IPS-15b (cell line): Measurements from ENCODE around the gene TMEM39A.

Experiments
- H3K27me3 ChIP-seq: one replicate; pipeline ENCODE4 v1.6.1; 2013; ENCODE audit warnings: low read length; ENCODE audit not compliant: control insufficient read depth, insufficient read depth
- H3K36me3 ChIP-seq: one replicate; pipeline ENCODE4 v1.6.1; 2013; ENCODE audit warnings: low read length; ENCODE audit not compliant: control insufficient read depth, insufficient read depth
- H3K4me1 ChIP-seq: one replicate; pipeline ENCODE4 v1.6.1; 2013; ENCODE audit warnings: mild to moderate bottlenecking, low read length; ENCODE audit not compliant: control insufficient read depth, insufficient read depth
- H3K4me3 ChIP-seq: one replicate; pipeline ENCODE4 v1.5.1; 2013; ENCODE audit warnings: low read depth, low read length
- H3K9ac ChIP-seq: one replicate; pipeline ENCODE4 v1.6.1; 2013; ENCODE audit warnings: low read depth, mild to moderate bottlenecking, low read length
- H3K9me3 ChIP-seq: one replicate; pipeline ENCODE4 v1.6.1; 2013; ENCODE audit warnings: mild to moderate bottlenecking, low read length; ENCODE audit not compliant: control insufficient read depth, insufficient read depth

The TMEM39A gene

GRCh38 chr3:119492128-119492527, 28.7 kb upstream of the TMEM39A start:
- H3K4me1 ChIP-seq: no peaks in the 10 kb centered on the region
- no peaks in the 10 kb centered on the region for H3K27me3 ChIP-seq
- no peaks in the 10 kb centered on the region for H3K36me3 ChIP-seq
- no peak overlapping the region for H3K4me3 ChIP-seq
- H3K9me3 ChIP-seq: no peaks in the 10 kb centered on the region
- H3K9ac ChIP-seq: no peak overlapping the region

DNA sequence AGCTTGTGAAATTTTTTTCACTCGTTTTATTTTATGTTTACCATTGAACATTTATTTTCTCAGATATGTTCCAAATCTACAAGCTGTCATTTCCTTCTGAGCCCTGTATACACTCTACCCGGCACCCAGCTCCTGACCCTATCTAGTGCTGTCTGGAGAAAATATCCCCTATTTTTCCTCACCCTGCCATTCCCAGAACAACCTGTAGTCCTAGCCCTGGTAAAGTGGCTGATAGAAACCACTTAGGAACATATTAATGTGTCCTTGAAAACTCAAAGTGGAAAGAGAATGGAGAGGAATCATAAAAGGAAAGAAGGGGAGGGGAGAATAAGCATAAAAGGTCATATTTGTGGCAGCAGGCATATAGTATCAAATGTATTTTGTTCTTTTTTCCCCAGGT, 26.7 kb upstream of the TMEM39A start:
- H3K9me3 ChIP-seq: no peaks in the 10 kb centered on the region
- no peak overlapping the region for H3K9ac ChIP-seq
- H3K36me3 ChIP-seq: peaks cover 6% of the 10 kb centered on the region
- no peak overlapping the region for H3K4me3 ChIP-seq
- no peaks in the 10 kb centered on the region for H3K4me1 ChIP-seq
- H3K27me3 ChIP-seq: no peaks in the 10 kb centered on the region

DNA sequence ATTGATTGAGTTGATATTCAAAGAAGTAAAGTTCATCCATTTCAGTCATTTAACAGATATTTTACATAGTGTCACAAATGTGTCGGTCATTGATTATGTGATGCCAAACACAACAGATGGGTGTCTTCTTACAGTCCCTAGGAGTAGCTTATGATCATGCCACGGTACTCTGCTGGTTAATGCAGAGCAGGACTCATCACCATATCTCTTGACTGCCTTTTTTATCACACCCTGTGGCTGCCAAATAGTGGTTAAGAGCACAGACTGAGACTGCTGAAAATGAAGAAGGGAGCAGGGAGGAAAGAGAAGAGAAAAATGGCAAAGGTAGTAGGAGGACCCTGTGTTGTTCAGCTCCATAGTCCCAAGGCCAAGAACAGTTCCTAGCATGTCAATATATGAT, 22.1 kb upstream of the TMEM39A start:
- Histone ChIP-seq H3K9ac (no peak overlapping the region), H3K27me3 (no peaks in the 10 kb centered on the region), H3K4me3 (no peak overlapping the region), H3K36me3 (peaks cover 6% of the 10 kb centered on the region), H3K9me3 (no peaks in the 10 kb centered on the region), H3K4me1 (no peaks in the 10 kb centered on the region)

DNA sequence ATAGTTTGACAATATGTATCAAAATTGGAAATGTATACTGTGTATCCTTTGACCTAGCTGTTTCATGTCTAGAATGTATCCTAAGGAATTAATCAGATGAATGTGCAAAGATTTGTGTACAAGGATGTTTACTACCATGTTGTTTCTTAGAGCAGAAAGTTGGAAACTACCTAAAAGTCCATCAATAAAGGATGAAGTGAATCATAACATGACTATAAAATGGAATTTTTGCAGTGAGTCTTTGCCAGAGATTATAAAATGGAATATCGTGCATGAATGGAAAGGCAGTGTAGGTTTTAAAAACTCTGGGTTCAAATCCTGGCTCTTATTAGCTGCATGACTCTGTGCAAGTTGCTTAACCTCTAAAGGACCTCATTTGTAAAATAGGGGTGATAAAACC, 19.7 kb upstream of the TMEM39A start:
- Histone ChIP-seq H3K9ac (no peak overlapping the region), H3K4me1 (no peaks in the 10 kb centered on the region), H3K27me3 (no peaks in the 10 kb centered on the region), H3K4me3 (no peak overlapping the region), H3K9me3 (no peaks in the 10 kb centered on the region), H3K36me3 (peaks cover 6% of the 10 kb centered on the region)

GRCh38 chr3:119481079-119481478, 17.7 kb upstream of the TMEM39A start:
- Histone ChIP-seq H3K36me3 (peaks cover 5% of the 10 kb centered on the region), H3K27me3 (no peaks in the 10 kb centered on the region), H3K9me3 (no peaks in the 10 kb centered on the region), H3K9ac (no peak overlapping the region), H3K4me3 (no peak overlapping the region), H3K4me1 (no peaks in the 10 kb centered on the region)

DNA sequence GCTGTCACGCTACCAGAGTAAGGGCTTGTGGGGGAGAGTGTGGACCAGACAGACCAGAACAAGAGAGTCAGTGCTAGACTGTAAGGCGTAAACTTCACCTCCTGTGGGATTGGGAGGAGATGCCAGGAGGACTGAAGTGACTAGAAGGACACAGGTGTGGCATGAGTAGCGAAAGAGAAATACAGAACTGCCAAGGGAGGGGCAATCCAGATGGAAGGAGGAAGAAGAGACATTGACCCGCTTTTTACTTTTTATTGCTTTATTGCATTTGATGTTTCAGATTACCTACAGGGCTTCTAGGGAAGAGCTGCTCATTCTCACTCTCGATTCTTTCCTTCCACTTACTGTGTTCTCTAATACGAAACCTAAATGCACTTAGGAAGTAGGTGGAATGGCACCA, 7.5 kb upstream of the TMEM39A start:
- no peak overlapping the region for H3K9ac ChIP-seq
- peaks cover 6% of the 10 kb centered on the region for H3K4me1 ChIP-seq
- H3K9me3 ChIP-seq: no peaks in the 10 kb centered on the region
- no peaks in the 10 kb centered on the region for H3K27me3 ChIP-seq
- H3K36me3 ChIP-seq: no peaks in the 10 kb centered on the region
- no peak overlapping the region for H3K4me3 ChIP-seq

GRCh38 chr3:119469418-119470189, 6.2 kb upstream of the TMEM39A start:
- Histone ChIP-seq H3K4me1 (peaks cover 6% of the 10 kb centered on the region), H3K4me3 (peak overlapping the region; percentile 73), H3K36me3 (no peaks in the 10 kb centered on the region), H3K9me3 (no peaks in the 10 kb centered on the region), H3K9ac (peak overlapping the region; percentile 74), H3K27me3 (no peaks in the 10 kb centered on the region)

DNA sequence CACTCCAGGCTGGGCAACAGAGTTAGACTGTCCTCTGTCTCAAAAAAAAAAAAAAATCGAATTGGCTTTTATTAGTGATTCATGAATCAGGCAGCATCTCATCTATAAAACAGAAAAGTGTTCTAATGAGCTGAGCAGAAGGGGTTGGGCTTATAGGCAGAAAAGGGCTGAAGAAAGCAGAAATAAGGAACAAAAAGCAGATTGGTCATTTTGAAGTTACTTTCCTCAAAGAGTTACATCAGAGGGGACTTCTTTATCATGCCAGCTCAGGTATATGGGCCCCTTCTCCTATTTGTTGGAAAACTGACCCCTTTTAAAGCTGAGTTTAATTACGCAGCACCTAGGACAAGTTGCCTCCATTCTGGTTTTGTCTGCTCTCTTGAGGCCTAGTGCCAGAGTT, 4.6 kb upstream of the TMEM39A start:
- H3K9me3 ChIP-seq: no peaks in the 10 kb centered on the region
- H3K9ac ChIP-seq: peak overlapping the region; percentile 74
- H3K4me3 ChIP-seq: peak overlapping the region; percentile 73
- H3K36me3 ChIP-seq: no peaks in the 10 kb centered on the region
- H3K27me3 ChIP-seq: no peaks in the 10 kb centered on the region
- peaks cover 8% of the 10 kb centered on the region for H3K4me1 ChIP-seq

- H3K4me3 ChIP-seq: no peak overlapping the region
- no peaks in the 10 kb centered on the region for H3K9me3 ChIP-seq
- H3K36me3 ChIP-seq: peaks cover 34% of the 10 kb centered on the region
Observed at GRCh38 chr3:119457246-119457645, 6.2 kb downstream of the TMEM39A start.

GRCh38 chr3:119456469-119456868, 6.9 kb downstream of the TMEM39A start:
- no peak overlapping the region for H3K9ac ChIP-seq
- H3K36me3 ChIP-seq: peaks cover 31% of the 10 kb centered on the region

More at GRCh38 chr3:119457246-119457645, 6.2 kb downstream of the TMEM39A start:
- Histone ChIP-seq H3K27me3 (no peaks in the 10 kb centered on the region), H3K4me1 (peaks cover 4% of the 10 kb centered on the region), H3K9ac (no peak overlapping the region)

DNA sequence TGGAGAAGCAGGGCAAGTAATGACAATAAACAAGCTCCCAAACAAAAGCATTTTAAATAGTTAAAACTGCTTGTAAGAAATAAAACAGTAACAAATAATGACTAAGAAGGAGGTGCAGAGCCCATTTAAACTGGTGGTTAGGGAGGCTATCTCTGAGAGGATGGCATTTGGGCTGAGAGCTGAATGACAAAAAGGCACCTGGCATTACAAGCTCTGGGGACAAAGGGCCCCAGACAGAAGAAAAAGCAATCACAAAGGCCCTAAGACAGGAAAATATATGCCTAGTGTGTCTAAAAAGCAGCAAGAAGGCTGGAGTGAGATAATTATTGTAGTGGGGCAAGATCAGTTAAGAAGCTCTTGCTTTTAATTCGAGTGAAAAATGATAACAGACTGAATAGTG, 9.6 kb downstream of the TMEM39A start:
- H3K36me3 ChIP-seq: peaks cover 38% of the 10 kb centered on the region
- no peaks in the 10 kb centered on the region for H3K4me1 ChIP-seq
- H3K9me3 ChIP-seq: no peaks in the 10 kb centered on the region
- H3K4me3 ChIP-seq: no peak overlapping the region
- H3K9ac ChIP-seq: no peak overlapping the region
- H3K27me3 ChIP-seq: no peaks in the 10 kb centered on the region

More at GRCh38 chr3:119456469-119456868, 6.9 kb downstream of the TMEM39A start:
- no peaks in the 10 kb centered on the region for H3K9me3 ChIP-seq
- H3K27me3 ChIP-seq: no peaks in the 10 kb centered on the region
- no peaks in the 10 kb centered on the region for H3K4me1 ChIP-seq
- H3K4me3 ChIP-seq: no peak overlapping the region

- Histone ChIP-seq H3K9ac (no peak overlapping the region), H3K36me3 (peaks cover 12% of the 10 kb centered on the region), H3K9me3 (no peaks in the 10 kb centered on the region), H3K4me1 (no peaks in the 10 kb centered on the region), H3K27me3 (no peaks in the 10 kb centered on the region), H3K4me3 (no peak overlapping the region)
Observed at GRCh38 chr3:119444590-119444989, 18.8 kb downstream of the TMEM39A start.
